ENCODE data around the gene PPP3R1.

DNA sequence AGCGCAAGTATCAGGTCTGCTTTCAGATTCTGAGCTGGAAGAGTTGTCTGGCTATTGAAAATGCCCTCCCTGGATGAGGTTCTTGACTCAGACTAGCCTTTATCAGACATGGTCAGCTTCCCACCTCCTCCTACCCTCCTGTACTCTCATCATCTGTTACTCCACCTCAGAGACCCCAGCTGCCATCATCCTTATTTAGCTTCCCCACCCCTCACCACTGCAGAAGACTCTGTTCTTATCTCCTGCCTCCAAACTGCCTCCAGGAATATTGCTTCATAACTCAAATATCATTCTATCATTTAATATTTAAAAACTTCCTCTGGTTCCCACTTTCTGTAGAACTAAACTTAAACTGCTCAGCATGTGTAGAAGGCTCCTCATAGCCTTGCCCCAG is 31.1 kb upstream of the PPP3R1 start:
- TF ChIP-seq POLR2A (IDR thresholded peaks at IDR 0.05) = no peak
- TF ChIP-seq, protein P1, sequence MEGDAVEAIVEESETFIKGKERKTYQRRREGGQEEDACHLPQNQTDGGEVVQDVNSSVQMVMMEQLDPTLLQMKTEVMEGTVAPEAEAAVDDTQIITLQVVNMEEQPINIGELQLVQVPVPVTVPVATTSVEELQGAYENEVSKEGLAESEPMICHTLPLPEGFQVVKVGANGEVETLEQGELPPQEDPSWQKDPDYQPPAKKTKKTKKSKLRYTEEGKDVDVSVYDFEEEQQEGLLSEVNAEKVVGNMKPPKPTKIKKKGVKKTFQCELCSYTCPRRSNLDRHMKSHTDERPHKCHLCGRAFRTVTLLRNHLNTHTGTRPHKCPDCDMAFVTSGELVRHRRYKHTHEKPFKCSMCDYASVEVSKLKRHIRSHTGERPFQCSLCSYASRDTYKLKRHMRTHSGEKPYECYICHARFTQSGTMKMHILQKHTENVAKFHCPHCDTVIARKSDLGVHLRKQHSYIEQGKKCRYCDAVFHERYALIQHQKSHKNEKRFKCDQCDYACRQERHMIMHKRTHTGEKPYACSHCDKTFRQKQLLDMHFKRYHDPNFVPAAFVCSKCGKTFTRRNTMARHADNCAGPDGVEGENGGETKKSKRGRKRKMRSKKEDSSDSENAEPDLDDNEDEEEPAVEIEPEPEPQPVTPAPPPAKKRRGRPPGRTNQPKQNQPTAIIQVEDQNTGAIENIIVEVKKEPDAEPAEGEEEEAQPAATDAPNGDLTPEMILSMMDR (IDR thresholded peaks at IDR 0.05) = no peak
- no peak for TF ChIP-seq POLR2AphosphoS5 (IDR thresholded peaks at IDR 0.05)
